Measurements from ENCODE around the gene PHACTR3.
"Not testable (repeated sequence)": the region's sequence is repeated elsewhere in the genome, so short reads cannot be mapped to it uniquely, and the experiment has no call there.

PHACTR3 gene

GRCh38 chr20:59616306-59616705 is 12.0 kb downstream of the PHACTR3 start:
- H3K4me3 ChIP-seq (ENCODE audit: low read depth, low read length), result no peak overlapping the region
- no peak overlapping the region for H4K8ac ChIP-seq (ENCODE audit: low read depth, low read length)
- H3K27me3 ChIP-seq (ENCODE audit: insufficient read depth, low read length), result no peaks in the 10 kb centered on the region
- no peaks in the 10 kb centered on the region for H3K79me1 ChIP-seq (ENCODE audit: low read length)
- H3K4ac ChIP-seq (ENCODE audit: low read depth, low read length), result no peak overlapping the region
- H3K23ac ChIP-seq (ENCODE audit: low read length), result no peak overlapping the region
- H4K12ac ChIP-seq (ENCODE audit: low read depth, low read length), result no peak overlapping the region
- no peak overlapping the region for H2AK5ac ChIP-seq (ENCODE audit: low read length)
- no peak overlapping the region for H2BK120ac ChIP-seq (ENCODE audit: insufficient read depth, low read length, poor library complexity)
- H4K91ac ChIP-seq (ENCODE audit: low read depth, low read length), result no peak overlapping the region
- no peaks in the 10 kb centered on the region for H3K36me3 ChIP-seq (ENCODE audit: control insufficient read depth in 1 of 2, insufficient read depth in 2 of 2, low read length in 2 of 2)
- no peak overlapping the region for H2BK5ac ChIP-seq (ENCODE audit: low read depth, low read length, poor library complexity)
- no peaks in the 10 kb centered on the region for H3K4me1 ChIP-seq (ENCODE audit: control insufficient read depth in 1 of 2, insufficient read depth in 2 of 2, low read length in 2 of 2)
- no CpG with 5 or more reads among the region's 5 CpGs for whole genome bisulfite sequencing (ENCODE audit: extremely low coverage, insufficient coverage, insufficient read length)
- no peak overlapping the region for H2BK12ac ChIP-seq (ENCODE audit: low read length)
- no peak overlapping the region for H3K27ac ChIP-seq (ENCODE audit: low read depth, low read length)
- no peaks in the 10 kb centered on the region for H3K79me2 ChIP-seq (ENCODE audit: control insufficient read depth, insufficient read depth, low read length, poor library complexity)
- H3K4me2 ChIP-seq (ENCODE audit: low read length), result no peak overlapping the region
- H3K18ac ChIP-seq (ENCODE audit: low read length), result no peak overlapping the region
- no peak overlapping the region for H3K14ac ChIP-seq (ENCODE audit: low read length)
- H3K9ac ChIP-seq (ENCODE audit: low read length), result no peak overlapping the region
- no peak for DNase-seq
- peaks cover 41% of the 10 kb centered on the region for H3K9me3 ChIP-seq (ENCODE audit: insufficient read depth, low read depth, low read length)
- H2AFZ ChIP-seq (ENCODE audit: insufficient read depth, low read length, poor library complexity), result no peak overlapping the region

- DNase-seq, result no peak
- no peak overlapping the region for H2AK5ac ChIP-seq (ENCODE audit: low read length)
- H3K36me3 ChIP-seq (ENCODE audit: control insufficient read depth in 1 of 2, insufficient read depth in 2 of 2, low read length in 2 of 2), result no peaks in the 10 kb centered on the region
- no peak overlapping the region for H2AFZ ChIP-seq (ENCODE audit: insufficient read depth, low read length, poor library complexity)
- no peak overlapping the region for H3K9ac ChIP-seq (ENCODE audit: low read length)
- no peaks in the 10 kb centered on the region for H3K4me1 ChIP-seq (ENCODE audit: control insufficient read depth in 1 of 2, insufficient read depth in 2 of 2, low read length in 2 of 2)
- no peak overlapping the region for H3K18ac ChIP-seq (ENCODE audit: low read length)
- H3K4me3 ChIP-seq (ENCODE audit: low read depth, low read length), result no peak overlapping the region
- no peaks in the 10 kb centered on the region for H3K79me2 ChIP-seq (ENCODE audit: control insufficient read depth, insufficient read depth, low read length, poor library complexity)
- H2BK5ac ChIP-seq (ENCODE audit: low read depth, low read length, poor library complexity), result no peak overlapping the region
- no peak overlapping the region for H2BK120ac ChIP-seq (ENCODE audit: insufficient read depth, low read length, poor library complexity)
- H4K8ac ChIP-seq (ENCODE audit: low read depth, low read length), result no peak overlapping the region
- H4K91ac ChIP-seq (ENCODE audit: low read depth, low read length), result no peak overlapping the region
- no peak overlapping the region for H4K12ac ChIP-seq (ENCODE audit: low read depth, low read length)
- no CpG with 5 or more reads among the region's 2 CpGs for WGBS (ENCODE audit: extremely low coverage, insufficient coverage, insufficient read length)
- no peak overlapping the region for H3K14ac ChIP-seq (ENCODE audit: low read length)
- H3K23ac ChIP-seq (ENCODE audit: low read length), result no peak overlapping the region
- H3K27me3 ChIP-seq (ENCODE audit: insufficient read depth, low read length), result no peaks in the 10 kb centered on the region
- no peak overlapping the region for H3K4ac ChIP-seq (ENCODE audit: low read depth, low read length)
- H3K79me1 ChIP-seq (ENCODE audit: low read length), result no peaks in the 10 kb centered on the region
- H3K4me2 ChIP-seq (ENCODE audit: low read length), result no peak overlapping the region
- H3K9me3 ChIP-seq (ENCODE audit: insufficient read depth, low read depth, low read length), result peaks cover 42% of the 10 kb centered on the region
- H3K27ac ChIP-seq (ENCODE audit: low read depth, low read length), result no peak overlapping the region
- no peak overlapping the region for H2BK12ac ChIP-seq (ENCODE audit: low read length)
Measured at GRCh38 chr20:59617221-59617620, 12.9 kb downstream of the PHACTR3 start.

GRCh38 chr20:59618131-59618530 is 13.8 kb downstream of the PHACTR3 start:
- H3K79me2 ChIP-seq (ENCODE audit: control insufficient read depth, insufficient read depth, low read length, poor library complexity), result no peaks in the 10 kb centered on the region
- H3K4me2 ChIP-seq (ENCODE audit: low read length), result no peak overlapping the region
- H3K4me1 ChIP-seq (ENCODE audit: control insufficient read depth in 1 of 2, insufficient read depth in 2 of 2, low read length in 2 of 2), result no peaks in the 10 kb centered on the region
- H4K91ac ChIP-seq (ENCODE audit: low read depth, low read length), result no peak overlapping the region
- H2BK12ac ChIP-seq (ENCODE audit: low read length), result no peak overlapping the region
- no CpG with 5 or more reads among the region's 8 CpGs for WGBS (ENCODE audit: extremely low coverage, insufficient coverage, insufficient read length)
- peaks cover 44% of the 10 kb centered on the region for H3K9me3 ChIP-seq (ENCODE audit: insufficient read depth, low read depth, low read length)
- H3K18ac ChIP-seq (ENCODE audit: low read length), result no peak overlapping the region
- no peak overlapping the region for H2BK120ac ChIP-seq (ENCODE audit: insufficient read depth, low read length, poor library complexity)
- H3K23ac ChIP-seq (ENCODE audit: low read length), result no peak overlapping the region
- no peak overlapping the region for H4K12ac ChIP-seq (ENCODE audit: low read depth, low read length)
- no peak overlapping the region for H2AK5ac ChIP-seq (ENCODE audit: low read length)
- H3K79me1 ChIP-seq (ENCODE audit: low read length), result no peaks in the 10 kb centered on the region
- H3K9ac ChIP-seq (ENCODE audit: low read length), result no peak overlapping the region
- H3K14ac ChIP-seq (ENCODE audit: low read length), result no peak overlapping the region
- H3K27ac ChIP-seq (ENCODE audit: low read depth, low read length), result no peak overlapping the region
- no peak for DNase-seq
- no peak overlapping the region for H2AFZ ChIP-seq (ENCODE audit: insufficient read depth, low read length, poor library complexity)
- no peaks in the 10 kb centered on the region for H3K27me3 ChIP-seq (ENCODE audit: insufficient read depth, low read length)
- H3K4me3 ChIP-seq (ENCODE audit: low read depth, low read length), result no peak overlapping the region
- H3K4ac ChIP-seq (ENCODE audit: low read depth, low read length), result no peak overlapping the region
- H3K36me3 ChIP-seq (ENCODE audit: control insufficient read depth in 1 of 2, insufficient read depth in 2 of 2, low read length in 2 of 2), result no peaks in the 10 kb centered on the region
- H2BK5ac ChIP-seq (ENCODE audit: low read depth, low read length, poor library complexity), result no peak overlapping the region
- no peak overlapping the region for H4K8ac ChIP-seq (ENCODE audit: low read depth, low read length)

GRCh38 chr20:59618585-59618984 is 14.2 kb downstream of the PHACTR3 start:
- H3K79me1 ChIP-seq (ENCODE audit: low read length); H3K4me1 ChIP-seq (ENCODE audit: control insufficient read depth in 1 of 2, insufficient read depth in 2 of 2, low read length in 2 of 2); H3K9ac ChIP-seq (ENCODE audit: low read length); H3K14ac ChIP-seq (ENCODE audit: low read length); H3K36me3 ChIP-seq (ENCODE audit: control insufficient read depth in 1 of 2, insufficient read depth in 2 of 2, low read length in 2 of 2); H3K27me3 ChIP-seq (ENCODE audit: insufficient read depth, low read length); H2AK5ac ChIP-seq (ENCODE audit: low read length); H2BK12ac ChIP-seq (ENCODE audit: low read length); H3K4me2 ChIP-seq (ENCODE audit: low read length); H2BK120ac ChIP-seq (ENCODE audit: insufficient read depth, low read length, poor library complexity); H4K12ac ChIP-seq (ENCODE audit: low read depth, low read length); H3K27ac ChIP-seq (ENCODE audit: low read depth, low read length); DNase-seq; H3K23ac ChIP-seq (ENCODE audit: low read length); H3K4ac ChIP-seq (ENCODE audit: low read depth, low read length); H4K91ac ChIP-seq (ENCODE audit: low read depth, low read length); H4K8ac ChIP-seq (ENCODE audit: low read depth, low read length); H2BK5ac ChIP-seq (ENCODE audit: low read depth, low read length, poor library complexity); H2AFZ ChIP-seq (ENCODE audit: insufficient read depth, low read length, poor library complexity); H3K18ac ChIP-seq (ENCODE audit: low read length); H3K79me2 ChIP-seq (ENCODE audit: control insufficient read depth, insufficient read depth, low read length, poor library complexity); H3K4me3 ChIP-seq (ENCODE audit: low read depth, low read length): not testable (repeated sequence)
- no CpG with 5 or more reads among the region's 6 CpGs for WGBS (ENCODE audit: extremely low coverage, insufficient coverage, insufficient read length)
- H3K9me3 ChIP-seq (ENCODE audit: insufficient read depth, low read depth, low read length), result peaks cover 46% of the 10 kb centered on the region
